Esophagus squamous epithelium (tissue), 5 donors: ENCODE measurements around the gene CCDC80. TPM values are rescaled to one million over a fixed set of nuclear protein-coding genes. Genes with fewer than 3 reads are reported as not detected.
"Not testable (repeated sequence)": the region's sequence is repeated elsewhere in the genome, so short reads cannot be mapped to it uniquely, and the experiment has no call there.

Experiments used
- DNase-seq: peaks from one replicate; lab custom pipeline; 2025; lab: John Stamatoyannopoulos, UW
- H3K27ac ChIP-seq, 4 donors: fragments of 200-600 bp; sonication (generic); one replicate each; pipeline ENCODE4 v1.5.1; 2016 to 2019; ENCODE audit warnings: mild to moderate bottlenecking in 1 of 4
- H3K27me3 ChIP-seq, 4 donors: fragments of 200-600 bp; sonication (generic); 1 replicate in 3 of 4; 2 replicates in 1 of 4; pipeline versions ENCODE4 v1.5.1 to v1.6.0; 2017 to 2021; ENCODE audit warnings: antibody characterized with exemption in 1 of 4
- H3K36me3 ChIP-seq, 3 donors: fragments of 200-600 bp; sonication (generic); one replicate each; pipeline ENCODE4 v1.5.1; 2016 to 2019
- H3K4me1 ChIP-seq, 3 donors: fragments of 200-600 bp; sonication (generic); one replicate each; pipeline ENCODE4 v1.5.1; 2017 to 2019
- H3K4me3 ChIP-seq, 4 donors: fragments of 200-600 bp; sonication (generic); 1 replicate in 3 of 4; 2 replicates in 1 of 4; pipeline ENCODE4 v1.5.1; 2016 to 2019; ENCODE audit warnings: mild to moderate bottlenecking in 2 of 4, moderate library complexity in 1 of 4
- H3K9me3 ChIP-seq, 3 donors: fragments of 200-600 bp; sonication (generic); one replicate each; pipeline ENCODE4 v1.5.1; 2016 to 2019
- POLR2A ChIP-seq, 4 donors: fragments of 450-650 bp; IDR thresholded peaks; one replicate each; pipeline ENCODE4 v1.6.1; 2017; ENCODE audit warnings: antibody characterized with exemption in 4 of 4, mild to moderate bottlenecking in 4 of 4, moderate library complexity in 3 of 4
- WGBS, 2 donors: methylation state at CpG; one replicate each; pipeline ENCODE4 v1.1.5; 2018; 5-methylcytosine and 5-hydroxymethylcytosine counted together
- intact Hi-C: fragments of 100-400 bp; cut with DNase I; formaldehyde crosslinking; loops from one replicate; pipeline ENCODE4 v1.15.0; 2022
- total RNA-seq, 4 donors: library from RNA; depleted of rRNA; stranded (reverse); fragments of >200 nt; gene quantifications; one replicate each; pipeline ENCODE4 v1.1.0, GENCODE V29; 2016
- TF ChIP-seq, protein P1 (sequence below), 6 experiments: fragments of 450-650 bp in 4 of 6; fragments of 200-600 bp in 2 of 6; sonication (generic) in 2 of 6; IDR thresholded peaks; one replicate each; pipeline ENCODE4 v1.5.1; 2016 to 2019; ENCODE audit warnings: antibody characterized with exemption in 6 of 6, mild to moderate bottlenecking in 4 of 6, moderate library complexity in 4 of 6
- donor health status: DM: yes; HTN: yes; CAD: no.

Gene CCDC80
- total RNA-seq, 4 donors from 2014 or later = 2.0 to 69.6 (median 13.1) TPM

DNA sequence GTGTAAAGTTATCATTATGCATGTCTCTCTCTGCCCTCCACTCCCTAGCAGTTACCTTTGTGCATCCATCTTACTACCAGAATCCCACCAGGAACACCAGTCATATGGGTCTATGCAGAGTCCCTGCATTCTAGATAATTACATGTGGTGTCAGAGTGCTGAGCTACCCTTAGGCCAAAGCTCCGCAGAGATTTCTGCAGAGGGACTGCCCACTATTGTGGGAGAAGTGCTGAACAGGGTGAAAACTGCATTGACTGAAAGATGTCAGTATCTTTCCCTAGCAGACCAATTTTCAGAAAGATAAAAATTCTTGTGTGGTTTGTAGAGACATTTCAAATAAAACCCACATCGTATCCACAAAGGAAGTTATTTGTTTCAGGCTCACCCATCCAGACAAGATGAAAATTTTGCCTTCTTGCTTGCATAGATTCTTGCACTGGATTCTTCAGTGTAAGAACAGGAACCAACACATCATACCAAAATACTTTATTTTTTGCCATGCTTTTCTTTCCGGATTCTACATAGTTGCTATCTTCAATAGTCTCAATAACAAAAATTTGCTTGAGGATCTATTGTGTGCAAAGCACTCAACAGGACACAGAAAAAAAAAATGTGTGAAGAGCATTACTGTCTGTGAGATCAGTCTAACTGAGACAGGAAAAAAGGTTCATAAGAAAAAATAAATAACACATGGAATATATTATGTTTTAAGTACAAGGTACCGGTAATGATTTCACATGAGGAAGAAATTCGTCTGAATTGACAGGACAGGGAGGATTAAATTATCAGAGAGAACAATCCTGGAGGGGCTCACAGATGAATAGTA lies 32.0 kb upstream of the CCDC80 start:
- no peaks in the 10 kb centered on the region for H3K27me3 ChIP-seq
- peak overlapping the region in 3 of 4 donors; percentile 59 to 66 (median 59) for H3K27ac ChIP-seq
- H3K4me1 ChIP-seq = peaks cover 9 to 60% (median 35%) of the 10 kb centered on the region in 3 donors
- no peaks in the 10 kb centered on the region for H3K9me3 ChIP-seq
- intact Hi-C loops = no loop called here
- peaks cover 0 to 5% (median 0%) of the 10 kb centered on the region in 3 donors for H3K36me3 ChIP-seq
- no peak overlapping the region for H3K4me3 ChIP-seq
- no peak for TF ChIP-seq POLR2A (IDR thresholded peaks at IDR 0.05)
- DNase-seq = no peak
- WGBS, 2 donors = 61 to 70% methylated on average over 5 of the region's 5 CpGs

DNA sequence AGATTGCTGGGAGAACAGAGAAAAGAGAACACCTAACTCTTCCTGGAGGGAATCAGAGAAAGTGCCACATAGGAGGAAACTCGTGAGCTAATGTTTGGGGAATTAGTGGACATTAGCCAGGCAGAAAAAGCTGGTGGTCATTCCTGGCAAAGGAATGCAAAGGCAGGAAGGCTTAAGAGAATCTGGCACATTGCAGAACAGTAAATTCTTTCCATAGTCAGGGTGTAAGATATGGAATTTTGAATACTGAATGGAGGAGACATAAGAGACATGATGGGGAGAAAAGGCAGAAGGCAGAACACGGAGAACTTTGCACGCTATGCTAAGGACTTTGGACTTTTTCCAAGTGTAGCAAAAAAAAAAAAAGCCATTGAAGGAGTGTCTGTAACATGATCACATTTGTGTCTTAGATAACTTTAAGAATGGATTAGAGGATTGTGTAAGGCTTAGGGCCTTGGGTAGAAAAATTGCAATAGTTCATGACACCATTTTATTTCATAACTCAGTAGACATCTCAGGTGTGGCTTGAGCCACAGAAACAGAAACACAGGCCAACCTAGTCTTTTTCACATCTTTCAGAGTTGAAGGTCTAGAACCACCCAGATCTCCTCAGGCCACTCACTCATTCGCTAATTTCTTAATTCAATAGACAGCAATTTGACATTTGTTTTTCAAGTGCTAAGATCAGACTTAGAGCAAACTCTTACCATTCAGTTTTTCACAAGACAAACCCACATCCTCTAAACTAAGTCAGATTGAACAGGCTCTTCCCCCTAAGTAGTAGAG lies 31.2 kb upstream of the CCDC80 start:
- Histone ChIP-seq H3K27me3 (no peaks in the 10 kb centered on the region), H3K27ac (peak overlapping the region; percentile 53 to 66 (median 60)), H3K36me3 (peaks cover 0 to 2% (median 0%) of the 10 kb centered on the region in 3 donors), H3K9me3 (no peaks in the 10 kb centered on the region), H3K4me3 (no peak overlapping the region), H3K4me1 (peaks cover 7 to 53% (median 29%) of the 10 kb centered on the region in 3 donors)
- intact Hi-C loops = no loop called here
- no peak for DNase-seq
- TF ChIP-seq POLR2A (IDR thresholded peaks at IDR 0.05) = no peak
- TF ChIP-seq, protein P1, sequence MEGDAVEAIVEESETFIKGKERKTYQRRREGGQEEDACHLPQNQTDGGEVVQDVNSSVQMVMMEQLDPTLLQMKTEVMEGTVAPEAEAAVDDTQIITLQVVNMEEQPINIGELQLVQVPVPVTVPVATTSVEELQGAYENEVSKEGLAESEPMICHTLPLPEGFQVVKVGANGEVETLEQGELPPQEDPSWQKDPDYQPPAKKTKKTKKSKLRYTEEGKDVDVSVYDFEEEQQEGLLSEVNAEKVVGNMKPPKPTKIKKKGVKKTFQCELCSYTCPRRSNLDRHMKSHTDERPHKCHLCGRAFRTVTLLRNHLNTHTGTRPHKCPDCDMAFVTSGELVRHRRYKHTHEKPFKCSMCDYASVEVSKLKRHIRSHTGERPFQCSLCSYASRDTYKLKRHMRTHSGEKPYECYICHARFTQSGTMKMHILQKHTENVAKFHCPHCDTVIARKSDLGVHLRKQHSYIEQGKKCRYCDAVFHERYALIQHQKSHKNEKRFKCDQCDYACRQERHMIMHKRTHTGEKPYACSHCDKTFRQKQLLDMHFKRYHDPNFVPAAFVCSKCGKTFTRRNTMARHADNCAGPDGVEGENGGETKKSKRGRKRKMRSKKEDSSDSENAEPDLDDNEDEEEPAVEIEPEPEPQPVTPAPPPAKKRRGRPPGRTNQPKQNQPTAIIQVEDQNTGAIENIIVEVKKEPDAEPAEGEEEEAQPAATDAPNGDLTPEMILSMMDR (IDR thresholded peaks at IDR 0.05) = no peak
- WGBS, 2 donors = 23 to 46% methylated on average over 4 of the region's 4 CpGs

DNA sequence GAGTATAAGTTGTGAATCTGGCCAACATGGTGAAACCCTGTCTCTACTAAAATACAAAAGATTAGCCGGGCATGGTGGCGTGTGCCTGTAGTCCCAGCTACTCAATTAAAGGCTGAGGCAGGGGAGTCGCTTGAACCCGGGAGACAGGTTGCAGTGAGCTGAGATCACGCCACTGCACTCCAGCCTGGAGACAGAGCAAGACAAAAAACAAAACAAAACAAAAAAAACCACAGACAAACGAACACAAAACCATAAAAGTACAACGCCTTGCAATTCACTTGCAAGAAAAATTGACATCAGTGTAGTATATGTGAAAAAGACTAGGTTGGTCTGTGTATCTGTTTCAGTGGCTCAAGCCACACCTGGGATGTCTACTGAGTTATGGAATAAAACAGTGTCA lies 29.9 kb upstream of the CCDC80 start:
- DNase-seq = no peak
- no peaks in the 10 kb centered on the region for H3K9me3 ChIP-seq
- intact Hi-C loops = no loop called here
- 72 to 73% methylated on average over 7 of the region's 7 CpGs for WGBS, 2 donors
- TF ChIP-seq, protein P1 (IDR thresholded peaks at IDR 0.05) = no peak
- no peak for TF ChIP-seq POLR2A (IDR thresholded peaks at IDR 0.05)
- no peak overlapping the region for H3K4me3 ChIP-seq
- H3K27me3 ChIP-seq = no peaks in the 10 kb centered on the region
- peak overlapping the region in 3 of 4 donors; percentile 59 to 66 (median 60) for H3K27ac ChIP-seq
- peaks cover 0 to 42% (median 23%) of the 10 kb centered on the region in 3 donors for H3K4me1 ChIP-seq
- no peaks in the 10 kb centered on the region for H3K36me3 ChIP-seq

DNA sequence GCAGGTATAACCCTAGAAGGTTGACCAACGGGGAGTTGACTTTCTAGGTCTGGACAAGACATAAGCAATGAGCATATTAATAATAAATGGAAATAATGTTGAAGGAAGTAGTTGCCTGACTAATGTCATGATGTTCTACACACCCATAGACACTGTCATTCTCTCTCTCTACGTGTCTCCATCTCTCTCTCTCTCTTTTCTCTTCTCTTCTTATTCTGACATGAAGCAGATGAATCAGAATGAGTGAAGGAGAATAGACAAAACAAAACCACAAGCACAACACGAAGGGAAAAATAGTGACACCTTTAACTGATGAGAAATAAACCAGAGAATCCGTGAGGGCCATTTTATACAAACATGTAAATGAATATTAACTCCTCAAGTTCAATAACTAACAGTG lies 26.7 kb upstream of the CCDC80 start:
- TF ChIP-seq, protein P1 (IDR thresholded peaks at IDR 0.05) = no peak
- no peak for TF ChIP-seq POLR2A (IDR thresholded peaks at IDR 0.05)
- Histone ChIP-seq H3K4me3 (no peak overlapping the region), H3K4me1 (peaks cover 0 to 31% (median 18%) of the 10 kb centered on the region in 3 donors), H3K9me3 (no peaks in the 10 kb centered on the region), H3K36me3 (no peaks in the 10 kb centered on the region), H3K27ac (no peak overlapping the region), H3K27me3 (no peaks in the 10 kb centered on the region)
- intact Hi-C loops = no loop called here
- no peak for DNase-seq
- WGBS, 2 donors = 66 to 70% methylated on average over 4 of the region's 4 CpGs

DNA sequence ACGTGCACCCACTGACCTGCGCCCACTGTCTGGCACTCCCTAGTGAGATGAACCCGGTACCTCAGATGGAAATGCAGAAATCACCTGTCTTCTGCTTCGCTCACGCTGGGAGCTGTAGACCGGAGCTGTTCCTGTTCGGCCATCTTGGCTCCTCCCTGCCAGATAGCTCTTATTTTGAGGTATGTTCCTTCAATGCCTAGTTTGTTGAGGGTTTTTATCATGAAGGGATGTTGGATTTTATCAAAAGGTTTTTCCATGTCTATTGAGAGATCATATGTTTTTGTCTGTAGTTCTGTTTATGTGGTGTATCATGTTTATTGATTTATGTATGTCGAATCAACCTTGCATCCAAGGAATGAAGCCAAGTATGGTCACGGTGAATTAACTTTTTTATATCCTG lies 24.1 kb upstream of the CCDC80 start:
- H3K4me1 ChIP-seq, H3K9me3 ChIP-seq, intact Hi-C loops, H3K36me3 ChIP-seq, DNase-seq, H3K4me3 ChIP-seq, H3K27ac ChIP-seq, H3K27me3 ChIP-seq: not testable (repeated sequence)
- WGBS, 2 donors = 83% methylated on average over 5 to 6 of the region's 9 CpGs

DNA sequence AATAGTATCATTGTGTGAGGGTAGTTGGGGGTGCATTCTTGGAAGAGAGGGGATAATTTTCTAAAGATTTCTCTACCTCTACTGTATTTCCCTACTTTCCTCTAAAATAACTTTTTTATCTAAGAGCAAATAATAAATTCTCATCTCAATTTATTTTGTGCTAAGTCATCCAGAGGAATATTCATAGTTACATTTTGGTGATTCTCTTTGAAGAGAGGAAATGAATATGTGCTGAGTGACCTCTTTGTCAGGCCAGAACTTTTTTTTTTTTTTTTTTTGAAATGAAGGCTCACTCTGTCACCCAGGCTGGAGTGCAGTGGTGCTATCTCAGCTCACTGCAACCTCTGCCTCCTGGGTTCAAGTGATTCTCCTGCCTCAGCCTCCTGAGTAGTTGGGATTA lies 15.1 kb upstream of the CCDC80 start:
- intact Hi-C loops = no loop called here
- no peaks in the 10 kb centered on the region for H3K36me3 ChIP-seq
- no peak overlapping the region for H3K27ac ChIP-seq
- H3K4me3 ChIP-seq = no peak overlapping the region
- no peaks in the 10 kb centered on the region for H3K9me3 ChIP-seq
- TF ChIP-seq, protein P1 (IDR thresholded peaks at IDR 0.05) = no peak
- no peak for TF ChIP-seq POLR2A (IDR thresholded peaks at IDR 0.05)
- DNase-seq = no peak
- peaks cover 0 to 12% (median 4%) of the 10 kb centered on the region in 3 donors for H3K4me1 ChIP-seq
- no peaks in the 10 kb centered on the region for H3K27me3 ChIP-seq
